B cell (primary cell): ENCODE data around the gene MATN1. TPM values are rescaled to one million over a fixed set of nuclear protein-coding genes. Genes with fewer than 3 reads are reported as not detected.

Source experiments
- ATAC-seq: fragments of 200-7000 bp; cut with Tn5 transposase; one replicate; pipeline ENCODE4 v1.10.0; 2021; ENCODE audit warnings: low read depth, mild to moderate bottlenecking, moderate number of reproducible peaks, moderate library complexity
- CTCF ChIA-PET: fragments of 350-600 bp; sonication (Branson Sonifier 250); formaldehyde crosslinking; loops from one replicate; lab custom pipeline; 2021; ENCODE audit warnings: antibody characterized with exemption, inconsistent platforms; lab: Charles Lee
- POLR2A ChIA-PET: fragments of 350-600 bp; sonication (Branson Sonifier 250); formaldehyde crosslinking; loops from one replicate; lab custom pipeline; 2021; ENCODE audit warnings: antibody characterized with exemption; lab: Charles Lee
- DNase-seq: peaks from one replicate; pipeline ENCODE4 v3.0.0; 2013
- H2AFZ ChIP-seq: 2 replicates; pipeline ENCODE4 v1.6.1; 2012; ENCODE audit warnings: mild to moderate bottlenecking, low read depth, low read length; ENCODE audit not compliant: insufficient read depth, poor library complexity, severe bottlenecking
- H3K27ac ChIP-seq, 2 donors: 1 replicate in 1 of 2; 2 replicates in 1 of 2; pipeline ENCODE4 v1.5.1; 2012 to 2013; ENCODE audit warnings: low read length in 2 of 2, mild to moderate bottlenecking in 2 of 2, moderate library complexity in 1 of 2
- H3K27me3 ChIP-seq, 4 experiments: fragments of 200-600 bp in 1 of 4; sonication (generic) in 1 of 4; replicated peaks in 1 of 4; 1 replicate in 2 of 4; 2 replicates in 2 of 4; pipeline versions ENCODE4 v1.6.1 to v1.7.0; 2013 to 2016; ENCODE audit warnings: low read length in 3 of 4, mild to moderate bottlenecking in 2 of 4, mixed read lengths in 1 of 4, moderate library complexity in 1 of 4; ENCODE audit not compliant: insufficient read depth in 4 of 4, control insufficient read depth in 3 of 4; ENCODE audit errors: control extremely low read depth in 1 of 4
- H3K36me3 ChIP-seq, 2 experiments: replicated peaks in 1 of 2; 1 replicate in 1 of 2; 2 replicates in 1 of 2; pipeline versions ENCODE4 v1.6.1 to v1.7.1; 2013; ENCODE audit warnings: low read length in 1 of 2; ENCODE audit not compliant: insufficient read depth in 2 of 2, control insufficient read depth in 1 of 2; ENCODE audit errors: control extremely low read depth in 1 of 2, extremely low read depth in 1 of 2
- H3K4me1 ChIP-seq, 2 donors: fragments of 200-600 bp in 1 of 2; sonication (generic) in 1 of 2; 1 replicate in 1 of 2; 2 replicates in 1 of 2; pipeline versions ENCODE4 v1.5.1 to v1.6.1; 2013 to 2017; ENCODE audit warnings: low read length in 2 of 2; ENCODE audit not compliant: control insufficient read depth in 2 of 2, insufficient read depth in 2 of 2
- H3K4me2 ChIP-seq: replicated peaks from 2 replicates; pipeline ENCODE3; 2012; ENCODE audit warnings: mild to moderate bottlenecking, low read depth, low read length; ENCODE audit not compliant: poor library complexity, severe bottlenecking
- H3K4me3 ChIP-seq, 5 experiments: fragments of 200-600 bp in 1 of 5; sonication (generic) in 1 of 5; 1 replicate in 3 of 5; 2 replicates in 2 of 5; pipeline versions ENCODE4 v1.5.1 to v1.7.0; 2011 to 2016; ENCODE audit warnings: low read length in 4 of 5, mild to moderate bottlenecking in 4 of 5, low read depth in 2 of 5, control low read depth in 1 of 5, moderate library complexity in 1 of 5; ENCODE audit not compliant: insufficient read depth in 1 of 5; ENCODE audit errors: control extremely low read depth in 1 of 5, extremely low read depth in 1 of 5
- H3K79me2 ChIP-seq: fragments of 200-600 bp; sonication (generic); one replicate; pipeline ENCODE4 v1.6.0; 2016; ENCODE audit warnings: low read length; ENCODE audit not compliant: control insufficient read depth, insufficient read depth
- H3K9ac ChIP-seq: fragments of 200-600 bp; sonication (generic); 2 replicates; pipeline ENCODE4 v1.6.1; 2017; ENCODE audit warnings: mild to moderate bottlenecking, low read length, moderate library complexity
- H3K9me3 ChIP-seq, 3 donors: one replicate each; pipeline versions ENCODE4 v1.6.1 to v1.7.1; 2013; ENCODE audit warnings: low read length in 2 of 3; ENCODE audit not compliant: control insufficient read depth in 2 of 3, insufficient read depth in 1 of 3; ENCODE audit errors: control extremely low read depth in 1 of 3
- H4K20me1 ChIP-seq: 2 replicates; pipeline ENCODE4 v1.6.0; 2012; ENCODE audit warnings: mild to moderate bottlenecking, low read length; ENCODE audit not compliant: insufficient read depth, control insufficient read depth, poor library complexity, severe bottlenecking
- H3K27ac Mint-ChIP-seq: one replicate; pipeline ENCODE4 v1.8.0; 2021; ENCODE audit warnings: mixed read lengths
- H3K27me3 Mint-ChIP-seq: one replicate; pipeline ENCODE4 v1.8.0; 2021; ENCODE audit warnings: mixed read lengths
- H3K4me1 Mint-ChIP-seq: one replicate; pipeline ENCODE4 v1.8.0; 2021; ENCODE audit warnings: mixed read lengths
- H3K4me3 Mint-ChIP-seq: one replicate; pipeline ENCODE4 v1.8.0; 2021; ENCODE audit warnings: mixed read lengths
- H3K9me3 Mint-ChIP-seq: one replicate; pipeline ENCODE4 v1.8.0; 2022; ENCODE audit warnings: mixed read lengths; ENCODE audit not compliant: insufficient read depth
- CTCF ChIP-seq: fragments of 200-600 bp; IDR thresholded peaks from one replicate; pipeline ENCODE4 v1.8.0; 2022; ENCODE audit warnings: antibody characterized with exemption, mild to moderate bottlenecking
- EZH2 ChIP-seq: IDR thresholded peaks from 2 replicates; pipeline ENCODE4 v1.6.1; 2012; ENCODE audit warnings: borderline replicate concordance, low read depth, mild to moderate bottlenecking, moderate library complexity, low read length; ENCODE audit not compliant: insufficient read depth, poor library complexity, severe bottlenecking
- WGBS: methylation state at CpG from one replicate; pipeline ENCODE4 v1.1.5; 2013; ENCODE audit warnings: missing lambda C conversion rate; ENCODE audit not compliant: insufficient coverage; 5-methylcytosine and 5-hydroxymethylcytosine counted together
- intact Hi-C: fragments of 100-400 bp; cut with micrococcal nuclease; formaldehyde crosslinking; loops from one replicate; pipeline ENCODE4 v1.10.0; 2022
- polyA plus RNA-seq: library from polyadenylated mRNA; depleted of rRNA; stranded (reverse); fragments of >200 nt; gene quantifications from 2 replicates; pipeline ENCODE4 v1.2.3, GENCODE V29; 2012
- total RNA-seq, 2 donors: library from RNA; stranded (reverse); fragments of 120-200 nt in 1 of 2; gene quantifications; 1 replicate in 1 of 2; 2 replicates in 1 of 2; pipeline versions ENCODE4 v1.2.3 to v1.2.4, GENCODE V29; 2013 to 2022

The MATN1 gene
- total and polyA plus RNA-seq, 2 donors (not counting 1 experiment from before 2014, with no cell fraction given) = 2.5 to 3.2 TPM

GRCh38 chr1:30756545-30757351 is 33.4 kb upstream of the MATN1 start:
- Histone ChIP-seq H3K4me3 (peak overlapping the region; percentile 80 to 97 (median 95)), H3K9ac (peak overlapping the region; percentile 98), H3K79me2 (peaks cover 94% of the 10 kb centered on the region), H3K27ac (peak overlapping the region; percentile 98 to 100), H3K27me3 (no peaks in the 10 kb centered on the region), H3K36me3 (peaks cover 0 to 36% of the 10 kb centered on the region in 2 experiments), H3K4me2 (peak overlapping the region; percentile 94), H4K20me1 (peaks cover 26% of the 10 kb centered on the region), H2AFZ (no peak overlapping the region), H3K4me1 (peaks cover 62 to 87% of the 10 kb centered on the region in 2 donors), H3K9me3 (no peaks in the 10 kb centered on the region)
- CTCF ChIA-PET = interaction anchor here (3.8 to 27.3 kb wide), 3 partner anchors 23 to 45 kb away, joined by 13 to 769 read pairs (median 312); partner anchors contain the start of gene MATN1
- POLR2A ChIA-PET = interaction anchor here (0.6 to 10.3 kb wide), 9 partner anchors 12 to 713 kb away, joined by 3 to 152 read pairs (median 8); no protein-coding TSS in a partner anchor
- Mint-ChIP-seq H3K9me3 (no peaks in the 10 kb centered on the region), H3K4me1 (peaks cover 78% of the 10 kb centered on the region), H3K4me3 (peak overlapping the region; percentile 92), H3K27ac (peak overlapping the region; percentile 92), H3K27me3 (no peaks in the 10 kb centered on the region)
- TF ChIP-seq CTCF (no peak), EZH2 (no peak)
- ATAC-seq (peak; percentile 19), DNase-seq (peak; percentile 87)
- intact Hi-C loops = loop anchor here (1.0 kb wide), 1 partner anchor 23 kb away; no protein-coding TSS in a partner anchor
- WGBS = under 1% methylated on average over 17 of the region's 17 CpGs
